Measurements from ENCODE around the gene PHLPP1.
"Not testable (repeated sequence)": the region's sequence is repeated elsewhere in the genome, so short reads cannot be mapped to it uniquely, and the experiment has no call there.

The PHLPP1 gene

DNA sequence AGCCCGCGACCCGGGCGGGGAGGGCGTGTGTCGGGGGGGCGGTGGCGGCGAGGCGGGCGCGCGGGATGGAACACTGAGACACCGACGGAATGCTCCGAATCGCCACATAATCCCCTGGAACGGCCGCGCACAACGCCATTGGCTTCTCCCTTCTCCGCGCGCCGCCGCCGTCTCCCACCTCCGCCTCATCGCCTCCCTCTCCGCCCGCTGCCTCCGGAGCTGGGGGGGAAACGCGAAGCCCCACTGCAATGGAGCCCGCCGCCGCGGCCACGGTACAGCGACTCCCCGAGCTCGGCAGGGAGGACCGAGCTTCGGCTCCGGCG lies at the start of gene PHLPP1:
TSS of gene PHLPP1 (plus strand) at position 106 of the 323 bp plus-strand sequence. CDS start at position 249, 143 bp downstream.
- DNase-seq = no peak

DNA sequence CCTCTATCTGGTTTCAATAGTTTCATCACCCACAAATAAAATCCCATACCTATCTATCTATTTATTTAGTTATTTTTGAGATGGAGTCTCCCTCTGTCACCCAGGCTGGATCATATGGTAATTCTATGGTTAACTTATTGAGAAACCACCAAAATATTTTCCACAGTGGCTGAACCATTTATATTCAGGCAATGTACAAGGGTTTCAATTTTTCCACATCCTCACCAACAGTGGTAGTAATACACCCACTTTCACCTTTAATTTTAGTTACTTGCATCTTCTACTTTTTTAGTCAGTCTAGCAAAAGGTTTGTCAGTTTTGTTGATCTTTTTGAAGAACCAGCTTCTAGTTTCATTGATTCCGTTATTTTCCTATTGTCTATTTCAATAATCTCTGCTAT lies 46.1 kb upstream of the PHLPP1 start:
- DNase-seq = no peak

DNA sequence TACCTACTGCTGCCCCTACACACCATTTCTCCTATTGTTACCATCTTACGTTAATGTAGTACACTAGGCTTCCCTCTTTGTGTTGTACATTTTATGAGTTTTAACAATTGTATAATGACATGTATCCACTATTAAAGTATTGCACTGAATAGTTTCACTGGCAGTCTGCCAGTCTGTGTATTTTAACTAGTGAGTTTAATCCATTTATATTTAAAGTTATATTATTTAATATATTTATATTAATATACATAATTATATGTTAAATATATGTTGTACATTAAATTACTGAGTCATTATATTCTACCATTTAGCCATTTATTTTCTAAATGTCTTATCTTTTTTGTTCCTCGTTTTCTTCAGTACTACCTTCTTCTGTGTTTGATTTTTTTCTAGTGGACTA lies 44.8 kb upstream of the PHLPP1 start:
- no peak for DNase-seq

DNA sequence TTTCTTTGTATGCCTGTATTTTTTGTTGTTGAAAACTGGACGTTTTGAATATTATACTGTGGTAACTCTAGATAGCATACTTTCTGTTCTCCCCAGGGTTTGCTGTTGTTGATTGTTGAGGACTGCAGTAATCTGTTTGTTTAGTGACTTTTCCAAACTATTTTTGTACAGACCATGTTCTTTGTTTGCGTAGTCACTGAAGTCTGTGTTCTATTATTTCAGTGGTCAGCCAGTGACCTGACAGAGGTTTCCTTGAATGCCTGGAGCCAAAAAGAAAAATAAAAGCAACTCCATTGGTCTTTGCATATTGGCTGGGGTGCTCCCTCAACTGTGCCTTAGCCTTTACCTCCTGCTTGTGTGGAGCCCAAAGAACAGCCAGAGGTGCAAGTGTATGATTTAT lies 42.7 kb upstream of the PHLPP1 start:
- DNase-seq = no peak

DNA sequence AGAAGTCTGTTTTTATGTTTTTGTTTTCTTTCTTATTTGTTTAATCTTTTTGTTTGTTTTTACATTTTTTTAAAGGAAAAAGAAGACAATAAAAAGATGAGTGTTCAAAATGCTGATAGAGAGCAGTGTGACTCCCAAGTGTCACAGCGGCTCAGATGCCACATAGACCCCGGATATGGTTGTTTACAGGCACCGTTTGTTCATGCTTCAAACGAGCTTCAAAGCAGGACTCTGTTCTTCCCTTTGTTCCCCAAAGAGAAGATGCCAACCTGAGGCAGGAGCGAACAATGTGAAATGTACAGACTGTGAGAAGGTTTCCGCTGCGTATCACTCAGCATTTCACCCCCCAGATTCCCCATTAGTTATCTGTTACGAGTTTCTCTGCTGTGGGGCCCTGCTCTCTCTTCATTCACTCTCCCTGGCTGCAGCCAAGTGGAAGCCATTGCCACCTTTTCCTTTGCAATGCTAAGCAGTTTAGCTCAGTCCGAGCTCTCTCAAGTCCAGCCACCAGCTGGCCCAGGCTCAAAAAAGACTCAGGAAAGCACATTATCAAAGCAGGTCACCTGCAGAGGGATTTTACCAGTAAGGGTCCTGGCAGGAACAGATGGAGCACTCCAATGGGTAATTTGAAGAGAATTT lies 36.4 kb upstream of the PHLPP1 start:
- peak; percentile 92 to 97 for DNase-seq

DNA sequence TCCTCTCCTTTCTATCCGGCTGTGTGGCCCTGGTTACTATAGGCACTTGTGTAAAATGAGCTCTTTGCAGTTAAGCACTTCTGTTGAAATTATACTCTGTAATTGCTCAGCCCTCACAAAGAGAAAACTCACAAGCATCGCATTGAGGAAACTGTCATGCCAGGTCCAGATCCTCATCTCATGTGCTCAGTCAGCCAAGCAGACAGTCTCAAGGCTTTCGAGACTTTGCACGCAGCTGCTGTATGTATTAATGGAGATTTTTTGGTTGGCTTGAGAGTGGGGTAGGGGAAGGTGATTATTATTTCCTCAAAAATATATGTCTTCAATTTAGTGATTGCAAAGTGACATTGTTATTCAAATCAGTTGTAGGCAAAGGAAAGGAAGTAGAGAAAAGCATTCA lies 33.0 kb upstream of the PHLPP1 start:
- DNase-seq = peak; percentile 24 to 59

DNA sequence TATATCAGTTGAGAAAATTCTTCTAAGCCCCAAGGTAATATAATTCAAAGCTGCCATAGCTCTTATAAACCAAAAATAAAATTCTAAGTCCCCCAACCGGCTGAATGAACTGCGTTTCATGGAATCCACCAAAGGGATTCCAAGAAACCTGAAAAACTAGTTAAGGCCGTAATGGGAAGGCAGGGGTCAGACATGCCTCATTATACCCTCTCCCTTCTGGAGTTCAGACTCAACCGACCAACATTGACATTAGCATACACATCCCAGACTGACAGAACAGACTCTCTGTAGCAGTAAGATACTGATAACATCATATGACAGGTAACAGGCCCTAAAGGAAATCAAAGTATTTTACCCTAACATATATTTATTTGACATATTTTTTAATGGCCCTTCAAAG lies 31.4 kb upstream of the PHLPP1 start:
- DNase-seq = no peak

DNA sequence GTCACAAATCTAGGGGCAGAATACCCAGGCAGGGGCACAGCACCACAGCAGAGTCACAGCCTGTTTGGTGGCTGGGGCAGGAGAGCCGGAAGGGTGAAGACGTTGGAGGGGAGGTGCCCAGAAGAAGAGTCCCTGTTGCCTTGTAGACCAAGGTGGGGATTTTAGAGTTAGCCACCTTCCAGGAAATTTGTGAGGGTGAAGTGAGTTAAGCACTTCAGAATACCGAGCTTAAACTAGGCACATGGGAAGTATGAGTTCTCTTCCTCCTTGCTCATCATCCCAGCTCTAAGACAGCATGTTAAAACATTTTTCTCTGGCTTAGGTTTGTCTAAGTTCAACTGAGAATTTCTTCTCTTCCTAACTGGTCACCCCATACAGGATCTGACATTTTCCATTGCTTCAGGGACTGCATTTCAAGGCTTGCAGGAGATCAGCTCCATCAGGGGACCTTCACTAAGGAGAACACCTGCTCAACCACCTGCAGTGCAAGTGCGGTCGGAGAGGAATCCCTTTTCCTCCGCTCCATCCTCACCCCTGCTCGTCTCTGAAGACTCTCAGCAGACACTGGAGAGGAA lies 26.5 kb upstream of the PHLPP1 start:
- no peak for DNase-seq

DNA sequence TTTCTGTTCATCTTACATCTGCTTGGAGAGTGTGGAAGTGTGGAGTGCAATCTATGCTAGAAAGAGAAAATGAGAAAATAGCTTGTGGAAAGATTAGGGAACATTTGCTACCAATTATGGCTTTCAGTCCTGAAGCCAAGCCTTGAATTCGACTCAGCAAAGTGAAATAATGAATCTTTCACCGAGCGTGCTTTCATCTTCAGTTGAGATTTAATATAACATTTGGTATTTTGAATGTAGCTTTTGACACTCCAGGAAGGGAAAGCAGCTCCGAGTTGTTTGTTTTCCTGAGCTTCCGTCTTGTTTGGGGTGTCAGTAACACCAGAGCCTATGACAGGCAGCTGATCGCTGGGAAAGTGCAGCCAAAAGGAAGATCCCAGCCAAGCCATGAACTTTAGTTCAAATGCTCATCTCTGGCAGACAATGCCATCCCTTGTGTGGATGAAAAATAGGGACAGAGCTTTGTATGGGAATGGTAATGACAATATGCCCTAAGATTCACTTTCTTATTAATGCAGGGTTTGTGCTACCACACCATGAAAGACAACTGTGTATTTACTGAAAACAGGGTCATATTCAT lies 25.0 kb upstream of the PHLPP1 start:
- DNase-seq = no peak

DNA sequence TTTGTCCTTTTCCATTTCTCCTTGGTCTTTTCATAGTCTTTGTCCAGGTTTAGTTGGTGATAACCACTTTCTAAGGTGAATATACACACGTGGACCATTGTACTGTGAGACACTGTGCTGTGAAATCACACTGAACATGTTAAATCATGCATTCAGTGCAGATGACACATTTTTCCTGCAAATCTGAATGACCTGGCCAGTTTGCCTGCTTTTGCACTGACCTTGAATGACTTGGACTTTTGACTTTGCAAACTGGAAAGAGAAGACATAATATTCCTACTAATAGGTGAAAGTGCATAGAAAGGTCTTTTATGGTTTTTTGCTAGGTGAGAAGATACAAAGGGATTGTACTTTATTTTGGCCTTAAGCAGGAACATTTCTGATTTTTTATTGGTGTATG lies 21.7 kb upstream of the PHLPP1 start:
- no peak for DNase-seq

DNA sequence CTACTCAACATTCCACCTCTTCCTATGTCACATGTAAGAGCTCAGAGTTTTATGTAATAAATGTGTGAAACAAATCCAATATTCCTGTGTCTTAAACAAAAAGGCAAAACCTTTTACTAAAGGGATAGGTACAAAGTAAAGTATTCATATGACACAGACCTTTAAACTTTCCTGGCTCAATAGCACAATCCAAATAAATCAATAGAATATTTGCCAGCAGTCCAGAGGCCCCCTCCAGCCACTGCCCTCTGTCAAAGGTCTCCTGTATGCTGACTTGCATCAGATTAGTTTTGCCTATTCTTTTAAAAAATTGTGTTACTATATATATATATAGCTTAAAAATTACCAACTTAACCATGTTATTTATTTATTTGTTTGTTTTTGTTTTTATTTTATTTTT lies 17.7 kb upstream of the PHLPP1 start:
- DNase-seq = no peak

DNA sequence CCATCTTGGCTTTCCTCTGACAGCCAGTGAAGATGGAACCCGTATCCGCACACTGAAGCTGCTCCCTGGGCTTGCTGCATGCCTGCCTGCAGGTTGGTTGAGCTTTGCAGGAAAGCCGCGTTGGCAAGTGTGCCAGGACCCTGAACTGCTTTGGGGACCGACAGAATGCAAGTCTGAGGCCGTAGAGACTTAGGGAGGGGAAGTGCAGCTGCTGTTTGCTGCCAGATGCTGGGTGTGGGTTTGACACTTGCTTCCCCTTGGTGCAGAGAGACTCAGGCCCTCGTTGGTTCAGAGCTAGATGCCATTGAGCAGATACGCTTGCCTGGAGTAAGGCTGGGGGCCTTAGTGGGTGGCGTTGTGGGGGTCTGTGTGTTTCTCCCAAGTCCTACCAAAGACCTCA lies 13.1 kb upstream of the PHLPP1 start:
- DNase-seq = no peak

DNA sequence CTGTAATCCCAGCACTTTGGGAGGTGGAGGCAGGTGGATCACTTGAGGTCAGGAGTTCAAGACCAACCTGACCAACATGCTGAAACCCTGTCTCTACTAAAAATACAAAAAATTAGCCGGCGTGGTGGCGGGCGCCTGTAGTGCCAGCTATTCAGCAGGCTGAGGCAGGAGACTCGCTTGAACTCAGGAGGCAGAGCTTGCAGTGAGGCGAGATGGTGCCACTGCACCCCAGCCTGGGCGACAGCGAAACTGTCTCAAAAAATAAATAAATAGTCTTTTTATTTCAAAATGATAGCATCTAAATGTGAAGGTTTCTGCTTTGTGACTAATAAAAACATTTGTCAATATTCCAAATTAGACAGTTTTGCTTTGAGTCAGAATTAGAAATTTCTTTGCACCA lies 8.5 kb upstream of the PHLPP1 start:
- not testable (repeated sequence) for DNase-seq

DNA sequence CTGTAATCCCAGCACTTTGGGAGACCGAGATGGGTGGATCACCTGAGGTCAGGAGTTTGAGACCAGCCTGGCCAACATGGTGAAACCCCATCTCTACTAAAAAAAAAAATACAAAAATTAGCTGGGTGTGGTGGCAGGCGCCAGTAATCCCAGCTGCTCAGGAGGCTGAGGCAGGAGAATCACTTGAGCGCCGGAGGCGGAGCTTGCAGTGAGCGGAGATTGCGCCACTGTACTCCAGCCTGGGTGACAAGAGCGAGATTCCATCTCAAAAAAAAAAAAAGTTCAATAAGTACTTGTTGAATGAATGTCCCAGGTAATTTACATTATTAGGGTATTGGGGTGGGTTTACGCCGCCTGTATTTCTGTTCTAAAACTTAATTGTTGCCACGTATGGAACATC lies 5.4 kb upstream of the PHLPP1 start:
- DNase-seq = peak; percentile 35 to 43

DNA sequence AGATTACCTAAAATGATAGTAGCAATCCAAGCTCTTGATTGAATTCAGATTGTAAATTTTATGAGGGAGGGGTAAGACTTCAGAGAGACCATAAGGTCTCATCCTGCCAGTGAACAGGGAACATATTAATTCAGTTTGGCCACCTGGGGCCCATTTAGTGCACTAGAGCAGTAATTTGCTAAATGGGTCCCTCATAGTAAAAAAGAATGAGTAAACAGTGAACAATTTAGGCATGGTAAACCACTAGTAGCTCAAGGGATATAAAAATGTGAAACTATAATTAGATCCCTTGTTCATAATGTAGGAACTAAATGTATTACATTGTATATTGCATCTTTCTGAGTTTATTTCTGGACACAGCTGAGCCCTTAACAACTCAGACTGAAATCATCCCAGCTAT lies 4.9 kb upstream of the PHLPP1 start:
- DNase-seq = peak; percentile 41 to 70

DNA sequence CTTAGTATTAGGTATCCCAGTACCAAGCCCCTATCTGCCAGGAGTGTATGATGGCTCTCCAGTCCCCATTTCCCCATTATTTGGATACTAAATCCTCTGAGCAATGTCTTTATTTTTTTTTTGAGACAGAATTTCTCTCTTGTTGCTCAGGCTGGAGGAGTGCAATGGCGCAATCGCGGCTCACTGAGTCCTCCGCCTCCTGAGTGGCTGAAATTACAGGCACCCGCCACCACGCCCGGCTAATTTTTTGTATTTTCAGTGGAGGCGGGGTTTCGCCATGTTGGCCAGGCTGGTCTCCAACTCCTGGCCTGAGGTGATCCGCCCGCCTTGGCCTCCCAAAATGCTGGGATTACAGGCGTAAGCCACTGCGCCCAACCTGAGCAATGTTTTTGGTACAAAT lies 3.6 kb upstream of the PHLPP1 start:
- DNase-seq = no peak

DNA sequence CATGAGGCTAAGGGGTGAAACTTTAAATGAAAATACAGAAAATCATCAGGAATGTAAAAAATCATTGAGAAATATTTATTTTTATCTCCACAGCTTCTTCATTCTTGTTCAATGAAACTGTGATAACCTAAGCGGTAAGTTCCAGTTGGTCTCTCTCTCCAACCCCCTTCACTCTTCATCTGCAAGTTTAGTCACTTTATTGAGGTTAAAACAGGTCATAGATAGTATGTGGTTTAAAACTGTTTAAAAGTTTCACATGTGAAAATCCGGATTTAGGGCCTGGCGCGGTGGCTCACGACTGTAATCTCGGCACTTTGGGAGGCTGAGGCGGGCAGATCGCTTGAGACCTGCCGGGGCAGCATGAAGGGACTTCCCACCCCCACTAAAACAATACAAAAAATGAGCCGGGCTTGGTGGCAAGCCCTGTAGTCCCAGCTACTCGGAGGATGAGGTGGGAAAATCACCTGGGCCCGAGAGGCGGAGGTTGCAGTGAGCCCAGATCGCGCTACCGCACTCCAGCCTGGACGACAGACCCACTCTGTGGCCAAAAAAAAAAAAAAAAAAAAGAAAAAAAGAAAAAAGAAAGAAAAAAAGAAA lies 1.6 kb upstream of the PHLPP1 start:
- no peak for DNase-seq

DNA sequence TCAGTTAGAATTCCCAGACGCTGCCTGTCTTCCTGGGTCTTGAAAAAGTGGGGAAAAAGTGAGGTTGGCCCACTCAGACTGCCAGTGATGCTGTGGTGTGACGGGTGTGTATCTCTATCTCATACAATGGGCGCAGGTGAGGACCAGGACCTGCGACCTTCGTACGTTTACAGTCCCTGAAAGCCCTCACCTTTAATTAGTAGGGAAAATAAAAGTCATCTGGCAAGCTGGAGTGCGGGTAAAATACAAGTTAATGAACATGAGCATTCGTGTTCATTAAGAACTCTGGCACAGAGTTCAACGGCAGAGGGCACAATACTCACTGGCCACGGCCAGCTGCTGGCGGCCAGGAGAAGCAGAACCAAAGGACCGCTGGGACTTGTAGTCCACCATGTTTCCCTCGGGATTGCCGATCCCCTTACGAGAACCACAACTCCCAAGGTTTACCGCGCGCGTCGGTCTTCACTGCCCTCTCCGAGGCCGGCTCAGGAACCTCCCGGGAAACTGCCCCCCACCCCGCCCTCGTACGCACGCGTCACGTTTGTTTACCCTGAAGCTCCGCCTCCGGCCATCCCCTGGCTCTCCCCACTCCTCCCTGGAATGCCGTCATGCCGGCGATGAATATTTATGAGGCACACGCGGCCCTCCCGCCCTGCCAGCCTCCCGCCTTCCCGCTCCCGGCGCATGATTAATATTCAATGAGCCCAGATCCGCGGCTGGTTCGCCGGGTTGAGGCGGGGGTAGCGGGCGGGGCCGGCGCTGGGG lies 488 bp upstream of the PHLPP1 start:
- DNase-seq = peak; percentile 98 to 99

DNA sequence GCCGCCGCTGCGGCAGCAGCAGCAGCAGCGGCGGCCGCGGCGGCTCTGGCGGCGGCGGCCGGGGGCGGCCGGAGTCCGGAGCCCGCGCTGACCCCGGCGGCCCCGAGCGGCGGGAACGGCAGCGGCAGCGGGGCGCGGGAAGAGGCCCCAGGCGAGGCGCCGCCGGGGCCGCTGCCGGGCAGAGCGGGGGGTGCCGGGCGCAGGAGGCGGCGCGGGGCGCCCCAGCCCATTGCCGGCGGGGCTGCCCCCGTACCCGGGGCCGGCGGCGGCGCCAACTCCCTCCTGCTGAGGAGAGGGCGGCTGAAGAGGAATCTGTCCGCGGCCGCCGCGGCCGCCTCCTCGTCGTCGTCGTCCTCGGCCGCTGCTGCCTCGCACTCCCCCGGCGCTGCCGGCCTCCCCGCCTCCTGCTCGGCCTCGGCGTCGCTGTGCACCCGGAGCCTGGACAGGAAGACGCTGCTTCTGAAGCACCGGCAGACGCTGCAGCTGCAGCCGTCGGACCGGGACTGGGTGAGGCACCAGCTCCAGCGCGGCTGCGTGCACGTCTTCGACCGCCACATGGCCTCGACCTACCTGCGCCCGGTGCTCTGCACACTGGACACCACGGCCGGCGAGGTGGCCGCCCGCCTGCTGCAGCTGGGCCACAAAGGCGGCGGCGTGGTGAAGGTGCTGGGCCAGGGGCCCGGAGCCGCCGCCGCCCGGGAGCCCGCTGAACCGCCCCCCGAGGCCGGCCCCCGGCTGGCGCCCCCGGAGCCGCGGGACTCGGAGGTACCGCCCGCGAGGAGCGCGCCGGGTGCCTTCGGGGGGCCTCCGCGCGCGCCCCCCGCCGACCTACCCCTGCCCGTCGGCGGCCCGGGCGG lies 646 bp downstream of the PHLPP1 start:
- peak in 1 of 2 experiments; percentile 42 for DNase-seq

DNA sequence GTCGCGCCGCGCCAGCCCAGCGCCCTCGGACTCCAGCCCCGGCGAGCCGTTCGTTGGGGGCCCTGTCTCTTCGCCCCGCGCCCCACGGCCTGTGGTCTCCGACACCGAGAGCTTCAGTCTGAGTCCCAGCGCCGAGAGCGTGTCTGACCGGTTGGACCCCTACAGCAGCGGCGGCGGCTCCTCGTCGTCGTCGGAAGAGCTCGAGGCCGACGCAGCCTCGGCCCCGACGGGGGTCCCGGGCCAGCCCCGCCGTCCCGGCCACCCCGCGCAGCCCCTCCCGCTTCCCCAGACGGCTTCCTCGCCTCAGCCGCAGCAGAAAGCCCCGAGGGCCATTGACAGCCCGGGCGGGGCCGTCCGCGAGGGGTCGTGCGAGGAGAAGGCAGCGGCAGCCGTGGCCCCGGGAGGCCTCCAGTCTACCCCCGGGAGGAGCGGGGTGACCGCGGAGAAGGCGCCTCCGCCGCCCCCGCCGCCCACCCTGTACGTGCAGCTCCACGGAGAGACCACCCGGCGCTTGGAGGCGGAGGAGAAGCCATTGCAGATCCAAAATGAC lies 1.4 kb downstream of the PHLPP1 start:
- DNase-seq = peak; percentile 11 to 45

DNA sequence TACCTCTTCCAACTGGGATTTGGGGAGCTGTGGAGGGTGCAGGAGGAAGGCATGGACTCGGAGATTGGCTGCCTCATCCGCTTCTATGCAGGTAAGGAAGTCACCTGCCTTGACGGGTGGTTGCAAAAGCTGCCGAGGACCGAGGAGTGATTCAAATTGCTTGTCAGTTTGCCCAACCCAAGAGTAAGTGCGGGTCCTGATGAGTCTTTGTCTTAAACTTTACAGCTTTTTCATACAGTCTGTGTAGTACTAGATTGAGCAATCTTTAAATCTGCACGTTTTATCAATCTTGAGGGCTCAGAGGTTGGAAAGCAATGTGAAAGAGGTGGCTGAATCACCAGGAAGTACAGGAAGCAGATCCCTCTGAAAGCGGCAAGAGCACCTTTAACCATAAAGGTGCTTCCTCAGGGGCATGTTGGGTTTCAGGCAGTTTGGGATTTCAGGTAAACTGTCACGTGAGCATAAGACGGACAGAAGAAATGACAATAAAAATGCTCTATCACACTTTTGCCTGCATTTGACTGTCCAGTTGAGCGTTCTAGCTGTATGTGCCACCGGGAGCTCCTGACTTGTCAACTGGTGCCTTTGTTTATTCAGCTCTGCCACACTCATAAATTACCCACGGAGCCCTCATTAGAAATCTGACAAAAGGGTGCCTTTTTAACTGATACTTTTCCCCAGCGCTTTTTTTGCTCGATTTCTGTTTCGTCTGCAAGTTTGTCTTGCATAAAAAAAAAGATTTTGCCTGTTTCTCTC lies 2.0 kb downstream of the PHLPP1 start:
- DNase-seq = no peak

Data from NCI-H524 (cell line).